IMR-90 (cell line): ENCODE results near the gene NBEA. TPM values are rescaled to one million over a fixed set of nuclear protein-coding genes. Genes with fewer than 3 reads are reported as not detected.

Source experiments
- ATAC-seq: fragments of 200-7000 bp; cut with Tn5 transposase; 2 replicates; pipeline ENCODE4 v1.9.1; 2020; ENCODE audit warnings: low read depth, mild to moderate bottlenecking, moderate library complexity
- BruUV-seq: library from RNA; stranded (reverse); fragments of 400-500 nt; replicated peaks from 2 replicates; lab custom pipeline; 2021; lab: Mats Ljungman, UMichigan
- CTCF ChIA-PET: fragments of 300-600 bp; formaldehyde crosslinking; extraction: SDS; loops from one replicate; lab custom pipeline; 2021; ENCODE audit warnings: antibody characterized with exemption; lab: Yijun Ruan, JAX
- POLR2A ChIA-PET: fragments of 300-600 bp; sonication (Branson Sonifier 250); formaldehyde crosslinking; loops from one replicate; lab custom pipeline; 2022; ENCODE audit warnings: antibody characterized with exemption; ENCODE audit not compliant: unreplicated experiment; lab: Charles Lee
- DNase-seq: peaks from one replicate; pipeline ENCODE4 v3.0.0; 2013
- H2AFZ ChIP-seq: replicated peaks from 2 replicates; pipeline ENCODE3; 2013; ENCODE audit warnings: low read length, mild to moderate bottlenecking; ENCODE audit not compliant: poor library complexity
- H2AK5ac ChIP-seq: 2 replicates; pipeline ENCODE4 v1.6.1; 2013; ENCODE audit warnings: low read depth, low read length, inconsistent platforms
- H2AK9ac ChIP-seq: replicated peaks from 2 replicates; pipeline ENCODE3; 2013; ENCODE audit warnings: mild to moderate bottlenecking, low read depth, low read length, moderate library complexity; ENCODE audit not compliant: poor library complexity
- H2BK120ac ChIP-seq: 2 replicates; pipeline ENCODE4 v1.6.1; 2013; ENCODE audit warnings: low read depth, low read length, inconsistent platforms
- H2BK15ac ChIP-seq: 3 replicates; pipeline ENCODE4 v1.6.1; 2013; ENCODE audit warnings: low read depth, low read length, inconsistent platforms
- H2BK20ac ChIP-seq: 2 replicates; pipeline ENCODE4 v1.6.1; 2013; ENCODE audit warnings: low read depth, mild to moderate bottlenecking, inconsistent platforms, low read length, moderate library complexity
- H2BK5ac ChIP-seq: 2 replicates; pipeline ENCODE4 v1.6.1; 2013; ENCODE audit warnings: mild to moderate bottlenecking, low read depth, low read length, inconsistent platforms; ENCODE audit not compliant: poor library complexity, severe bottlenecking
- H3K14ac ChIP-seq: replicated peaks from 2 replicates; pipeline ENCODE4 v1.6.1; 2013; ENCODE audit warnings: low read depth, low read length, inconsistent platforms
- H3K18ac ChIP-seq: 2 replicates; pipeline ENCODE4 v1.6.1; 2013; ENCODE audit warnings: low read depth, low read length, control low read depth
- H3K23ac ChIP-seq: 2 replicates; pipeline ENCODE4 v1.6.1; 2013; ENCODE audit warnings: low read depth, low read length, inconsistent platforms
- H3K27ac ChIP-seq: 2 replicates; pipeline ENCODE4 v1.5.1; 2013; ENCODE audit warnings: mild to moderate bottlenecking, control low read depth, low read length; ENCODE audit not compliant: insufficient read depth
- H3K27me3 ChIP-seq: 2 replicates; pipeline ENCODE4 v1.6.1; 2013; ENCODE audit warnings: low read length; ENCODE audit not compliant: control insufficient read depth, insufficient read depth
- H3K36me3 ChIP-seq: 2 replicates; pipeline ENCODE4 v1.6.1; 2013; ENCODE audit warnings: low read length, mixed read lengths; ENCODE audit not compliant: control insufficient read depth, insufficient read depth
- H3K4ac ChIP-seq: 2 replicates; pipeline ENCODE4 v1.6.1; 2013; ENCODE audit warnings: low read depth, low read length, inconsistent platforms
- H3K4me1 ChIP-seq: 2 replicates; pipeline ENCODE4 v1.6.1; 2013; ENCODE audit warnings: low read length, mixed read lengths; ENCODE audit not compliant: control insufficient read depth, insufficient read depth
- H3K4me2 ChIP-seq: 2 replicates; pipeline ENCODE4 v1.6.1; 2013; ENCODE audit warnings: low read depth, mild to moderate bottlenecking, control low read depth, low read length, moderate library complexity
- H3K4me3 ChIP-seq: 2 replicates; pipeline ENCODE4 v1.5.1; 2013; ENCODE audit warnings: low read depth, mild to moderate bottlenecking, control low read depth, low read length, moderate library complexity; ENCODE audit not compliant: insufficient read depth
- H3K56ac ChIP-seq: 2 replicates; pipeline ENCODE4 v1.6.1; 2013; ENCODE audit warnings: low read length, inconsistent platforms; ENCODE audit not compliant: insufficient read depth; ENCODE audit errors: extremely low read depth
- H3K79me1 ChIP-seq, 2 experiments: 2 replicates each; pipeline ENCODE4 v1.6.1; 2013; ENCODE audit warnings: low read length in 2 of 2, inconsistent platforms in 1 of 2, low read depth in 1 of 2
- H3K9ac ChIP-seq: 2 replicates; pipeline ENCODE4 v1.6.1; 2013; ENCODE audit warnings: low read depth, low read length, control low read depth
- H3K9me1 ChIP-seq: 2 replicates; pipeline ENCODE4 v1.6.1; 2013; ENCODE audit warnings: low read length, inconsistent platforms; ENCODE audit not compliant: insufficient read depth
- H3K9me3 ChIP-seq: 2 replicates; pipeline ENCODE4 v1.6.1; 2013; ENCODE audit warnings: low read length; ENCODE audit not compliant: control insufficient read depth, insufficient read depth
- H4K20me1 ChIP-seq: 2 replicates; pipeline ENCODE4 v1.6.1; 2013; ENCODE audit warnings: low read length, inconsistent platforms; ENCODE audit not compliant: insufficient read depth
- H4K5ac ChIP-seq: 2 replicates; pipeline ENCODE4 v1.6.1; 2013; ENCODE audit warnings: mild to moderate bottlenecking, low read depth, low read length, control low read depth
- H4K8ac ChIP-seq, 2 experiments: 2 replicates each; pipeline ENCODE4 v1.6.1; 2013; ENCODE audit warnings: low read depth in 2 of 2, low read length in 2 of 2, control low read depth in 1 of 2, inconsistent platforms in 1 of 2
- H4K91ac ChIP-seq: 2 replicates; pipeline ENCODE4 v1.6.1; 2013; ENCODE audit warnings: low read depth, low read length, inconsistent platforms; ENCODE audit not compliant: insufficient read depth
- CEBPB ChIP-seq: IDR thresholded peaks from 2 replicates; pipeline ENCODE4 v1.6.1; 2012; ENCODE audit warnings: low read depth, low read length, improper control_type of control experiment
- MXI1 ChIP-seq: IDR thresholded peaks from 2 replicates; pipeline ENCODE4 v1.6.1; 2012; ENCODE audit warnings: low read depth, mild to moderate bottlenecking, low read length, moderate library complexity, borderline replicate concordance
- RAD21 ChIP-seq: IDR thresholded peaks from 2 replicates; pipeline ENCODE4 v1.6.1; 2012; ENCODE audit warnings: low read length, improper control_type of control experiment
- WGBS, 2 experiments: methylation state at CpG; one replicate each; pipeline versions ENCODE4 v1.1.5 to v1.1.7; 2013; ENCODE audit warnings: missing lambda C conversion rate in 2 of 2; ENCODE audit not compliant: insufficient read length in 1 of 2; ENCODE audit errors: extremely low coverage in 2 of 2; 5-methylcytosine and 5-hydroxymethylcytosine counted together
- dilution Hi-C: fragments of 300-500 bp; cut with HindIII; formaldehyde crosslinking; loops from one replicate; pipeline ENCODE4 v1.14.3; 2018; ENCODE audit warnings: low sequenced_read_pairs; ENCODE audit not compliant: unreplicated experiment
- in situ Hi-C: fragments of 300-500 bp; cut with MboI; formaldehyde crosslinking; loops from 3 replicates; pipeline ENCODE4 v1.14.3; 2019; ENCODE audit warnings: low sequenced_read_pairs, inconsistent platforms, mixed read lengths
- intact Hi-C: fragments of 100-400 bp; cut with micrococcal nuclease; formaldehyde crosslinking; loops from 2 replicates; pipeline ENCODE4 v1.10.0; 2022
- polyA plus RNA-seq, 3 experiments: library from polyadenylated mRNA; depleted of rRNA; stranded (reverse); fragments of >200 nt; gene quantifications; 2 replicates each; pipeline ENCODE4 v1.2.3, GENCODE V29; 2012; ENCODE audit warnings: low replicate concordance in 1 of 3
- total RNA-seq: library from RNA; depleted of rRNA; stranded (reverse); fragments of >200 nt; gene quantifications from 2 replicates; pipeline ENCODE4 v1.2.3, GENCODE V29; 2012

The NBEA gene
- total and polyA plus RNA-seq, 2 of the 4 experiments (the other 2 are of a cell fraction), result 0.82 to 2.2 TPM

DNA sequence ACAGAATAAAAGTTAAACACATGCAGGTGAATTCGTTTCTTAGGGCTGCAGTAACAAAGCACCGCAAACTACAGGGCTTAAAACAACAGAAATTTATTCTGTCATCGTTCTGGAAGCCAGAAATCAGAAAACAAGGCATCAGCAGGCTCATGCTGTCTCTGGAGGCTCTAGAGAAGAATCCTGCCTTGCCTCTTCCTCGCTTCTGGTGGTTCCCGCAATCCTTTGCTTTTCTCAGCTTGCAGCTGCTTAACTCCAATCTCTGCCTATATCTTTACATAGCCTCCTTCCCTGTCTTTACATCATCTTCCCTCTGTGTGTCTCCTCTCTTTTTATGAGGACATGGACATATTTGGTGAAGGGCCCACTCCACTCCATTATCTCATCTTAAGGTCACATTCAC lies 6.2 kb upstream of the NBEA start:
- WGBS, 2 experiments, result 60% methylated on average over 2 of the region's 5 CpGs; no CpG with 5 or more reads in 1 of the 2 experiments
- Histone ChIP-seq H4K5ac (no peak overlapping the region), H3K56ac (no peak overlapping the region), H3K14ac (no peak overlapping the region), H3K4me3 (no peak overlapping the region), H3K27me3 (no peaks in the 10 kb centered on the region), H3K4me2 (no peak overlapping the region), H3K27ac (no peak overlapping the region), H2BK20ac (no peak overlapping the region), H3K9me1 (no peaks in the 10 kb centered on the region), H4K20me1 (no peaks in the 10 kb centered on the region), H2BK120ac (no peak overlapping the region), H2AK9ac (no peak overlapping the region), H4K91ac (no peak overlapping the region), H3K36me3 (no peaks in the 10 kb centered on the region), H3K4ac (no peak overlapping the region), H2AK5ac (no peak overlapping the region), H3K9ac (no peak overlapping the region), H2BK15ac (no peak overlapping the region), H4K8ac (no peak overlapping the region), H3K23ac (no peak overlapping the region), H3K9me3 (no peaks in the 10 kb centered on the region), H3K79me1 (no peaks in the 10 kb centered on the region), H2BK5ac (no peak overlapping the region), H3K18ac (no peak overlapping the region), H2AFZ (no peak overlapping the region), H3K4me1 (no peaks in the 10 kb centered on the region)
- intact Hi-C loops (no loop called here), in situ Hi-C loops (no loop called here), dilution Hi-C loops (no loop called here)
- CTCF ChIA-PET, result no interaction called here
- ATAC-seq, result no peak
- no peak for DNase-seq
- BruUV-seq, result no TSS peak
- TF ChIP-seq CEBPB, result no peak
- no peak for TF ChIP-seq MXI1
- no peak for TF ChIP-seq RAD21
- POLR2A ChIA-PET, result no interaction called here
